Measurements from ENCODE around the gene PCGF3. TPM values are rescaled to one million over a fixed set of nuclear protein-coding genes. Genes with fewer than 3 reads are reported as not detected.
A peak's percentile ranks its signal among the peaks of the same experiment; 100 is the strongest.

The PCGF3 gene
- total and polyA plus RNA-seq, 10 of the 15 experiments (the other 5 are each of a cell fraction or from before 2014, with no cell fraction given), result 2.2 to 43.8 (median 15.9) TPM

DNA sequence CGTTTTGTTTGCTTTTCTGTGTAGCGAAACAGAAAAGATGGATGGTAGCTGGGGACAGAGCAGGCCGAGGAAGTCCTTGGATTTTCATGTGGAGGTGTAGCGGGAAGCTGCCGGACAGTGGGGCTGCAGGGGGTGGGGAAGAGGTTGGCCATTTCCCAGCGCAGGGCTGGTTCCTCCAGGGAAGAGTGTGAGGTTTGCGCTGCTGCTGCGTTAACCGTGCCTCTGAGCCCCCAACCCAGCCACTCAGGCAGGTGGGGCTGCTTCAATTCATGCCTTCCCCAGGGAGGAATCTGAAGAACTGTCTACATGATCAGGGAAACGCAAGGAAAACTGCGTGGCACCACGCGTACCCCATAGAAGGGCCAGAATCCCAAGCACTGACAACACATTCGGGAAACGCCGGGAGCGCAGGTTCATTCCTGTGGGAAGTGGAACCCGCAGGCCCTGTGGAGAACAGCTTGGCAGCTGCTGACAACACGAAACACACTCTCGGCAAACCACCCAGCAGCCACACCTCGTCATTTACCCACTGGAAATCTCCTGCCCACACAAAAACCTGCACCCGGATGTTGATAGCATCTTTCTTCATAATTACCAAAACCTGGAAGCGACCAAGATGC lies 57.7 kb downstream of the PCGF3 start:
- H4K20me1 ChIP-seq (ENCODE audit: control insufficient read depth, insufficient read depth), result no peaks in the 10 kb centered on the region; the same call in 1 of the 2 replicates
- ChIA-PET CTCF (no interaction called here), RAD21 (ENCODE audit: unreplicated experiment) (no interaction called here), SMC1A (ENCODE audit: uncharacterized antibody, unreplicated experiment) (no interaction called here), POLR2A (no interaction called here)
- H3K79me2 ChIP-seq (ENCODE audit: control insufficient read depth, insufficient read depth, low read length), result no peaks in the 10 kb centered on the region
- H3K27ac ChIP-seq (ENCODE audit: control insufficient read depth, insufficient read depth), result no peak overlapping the region
- no peak overlapping the region for H2AFZ ChIP-seq (ENCODE audit: control insufficient read depth, low read depth, low read length)
- intact Hi-C loops (cut with micrococcal nuclease; ENCODE audit: unreplicated experiment) (no loop called here), in situ Hi-C loops (cut with MboI) (no loop called here)
- TF ChIP-seq PML (IDR thresholded peaks at IDR 0.05; ENCODE audit: low read length) (no peak), CREM (IDR thresholded peaks at IDR 0.05; ENCODE audit: low read depth) (no peak), POLR2AphosphoS5 (IDR thresholded peaks at IDR 0.05; ENCODE audit: low read length) (0 out of 2 replicates have a peak, but pooled peaks have one; percentile 8), KDM1A (IDR thresholded peaks at IDR 0.05; ENCODE audit: borderline replicate concordance) (no peak)
- no peak overlapping the region for H3K4me2 ChIP-seq (ENCODE audit: control insufficient read depth, insufficient read depth)
- peaks cover 14 to 22% of the 10 kb centered on the region in 2 experiments for H3K36me3 ChIP-seq (ENCODE audit: control insufficient read depth in 2 of 2, insufficient read depth in 2 of 2, low read length in 1 of 2)
- H3K27me3 ChIP-seq (replicated peaks in 1 of 2; ENCODE audit: control insufficient read depth in 2 of 2, insufficient read depth in 2 of 2, low read length in 1 of 2), result no peaks in the 10 kb centered on the region
- H3K4me3 ChIP-seq, result no peak overlapping the region
- no peaks in the 10 kb centered on the region for H3K9me3 ChIP-seq (replicated peaks; ENCODE audit: control insufficient read depth, insufficient read depth, low read length)
- DNase-seq (ENCODE audit: low read depth, low spot score) (no peak), ATAC-seq (no peak), FAIRE-seq (no peak)
- H3K4me1 ChIP-seq (ENCODE audit: control insufficient read depth, insufficient read depth, low read length), result no peaks in the 10 kb centered on the region
- WGBS (ENCODE audit: insufficient coverage, insufficient replicate concordance, low lambda C conversion rate, missing lambda C conversion rate), result 94% methylated on average over 23 of the region's 23 CpGs
- no peak overlapping the region for H3K9ac ChIP-seq (ENCODE audit: control insufficient read depth, insufficient read depth, low read length)
- no TSS peak for BruUV-seq (replicated peaks)

- H3K36me3 ChIP-seq (ENCODE audit: control insufficient read depth in 2 of 2, insufficient read depth in 2 of 2, low read length in 1 of 2), result peaks cover 14 to 23% of the 10 kb centered on the region in 2 experiments
- no TSS peak for BruUV-seq (replicated peaks)
Observed at GRCh38 chr4:763922-764321, 58.3 kb downstream of the PCGF3 start.

More at GRCh38 chr4:763922-764321, 58.3 kb downstream of the PCGF3 start:
- Histone ChIP-seq H4K20me1 (ENCODE audit: control insufficient read depth, insufficient read depth) (no peaks in the 10 kb centered on the region; the same call in 1 of the 2 replicates), H3K4me3 (no peak overlapping the region), H3K4me2 (ENCODE audit: control insufficient read depth, insufficient read depth) (no peak overlapping the region), H3K4me1 (ENCODE audit: control insufficient read depth, insufficient read depth, low read length) (no peaks in the 10 kb centered on the region), H3K27me3 (replicated peaks in 1 of 2; ENCODE audit: control insufficient read depth in 2 of 2, insufficient read depth in 2 of 2, low read length in 1 of 2) (no peaks in the 10 kb centered on the region), H3K9ac (ENCODE audit: control insufficient read depth, insufficient read depth, low read length) (no peak overlapping the region), H2AFZ (ENCODE audit: control insufficient read depth, low read depth, low read length) (no peak overlapping the region), H3K79me2 (ENCODE audit: control insufficient read depth, insufficient read depth, low read length) (no peaks in the 10 kb centered on the region), H3K27ac (ENCODE audit: control insufficient read depth, insufficient read depth) (no peak overlapping the region), H3K9me3 (replicated peaks; ENCODE audit: control insufficient read depth, insufficient read depth, low read length) (no peaks in the 10 kb centered on the region)
- no peak for DNase-seq (ENCODE audit: low read depth, low spot score)
- TF ChIP-seq E2F4 (IDR thresholded peaks at IDR 0.05; ENCODE audit: low read depth, low read length) (no peak), BCL3 (IDR thresholded peaks at IDR 0.05; ENCODE audit: borderline replicate concordance, insufficient read depth, low read depth, low read length, poor library complexity, severe bottlenecking) (peak; percentile 37), NR2C1 (IDR thresholded peaks at IDR 0.05) (no peak), ZNF207 (IDR thresholded peaks at IDR 0.05; ENCODE audit: borderline replicate concordance) (no peak), BRCA1 (IDR thresholded peaks at IDR 0.05; ENCODE audit: low read depth, low read length) (no peak), HDGF (IDR thresholded peaks at IDR 0.05) (no peak)
- ChIA-PET CTCF (no interaction called here), POLR2A (no interaction called here), RAD21 (ENCODE audit: unreplicated experiment) (no interaction called here), SMC1A (ENCODE audit: uncharacterized antibody, unreplicated experiment) (no interaction called here)
- WGBS (ENCODE audit: insufficient coverage, insufficient replicate concordance, low lambda C conversion rate, missing lambda C conversion rate), result 84% methylated on average over 11 of the region's 11 CpGs
- intact Hi-C loops (cut with micrococcal nuclease; ENCODE audit: unreplicated experiment), result no loop called here
- FAIRE-seq, result no peak
- no peak for ATAC-seq
- in situ Hi-C loops (cut with MboI), result no loop called here

Data from GM12878 (cell line).